ENCODE data around the gene IQCK.

The IQCK gene

GRCh38 chr16:19735074-19735867 lies 17.2 kb downstream of the IQCK start:
- no peak for TF ChIP-seq CTCF (IDR thresholded peaks at IDR 0.05; ENCODE audit: insufficient read depth, low read length, poor library complexity, severe bottlenecking)
- Histone ChIP-seq H3K9me3 (ENCODE audit: insufficient read depth, low read length) (no peaks in the 10 kb centered on the region), H3K9me2 (replicated peaks; ENCODE audit: insufficient read depth, low read length) (no peaks in the 10 kb centered on the region), H3K79me2 (ENCODE audit: insufficient read depth, low read length) (no peaks in the 10 kb centered on the region), H2AFZ (ENCODE audit: low read depth, low read length, severe bottlenecking) (no peak overlapping the region), H3K36me3 (ENCODE audit: low read length) (no peaks in the 10 kb centered on the region), H3K27ac (ENCODE audit: low read depth, low read length) (no peak overlapping the region), H3K9ac (ENCODE audit: low read length) (no peak overlapping the region), H3K27me3 (ENCODE audit: low read length) (no peaks in the 10 kb centered on the region), H3K4me3 (ENCODE audit: insufficient read depth, low read length, poor library complexity, severe bottlenecking) (no peak overlapping the region), H3K4me2 (ENCODE audit: low read depth, low read length, poor library complexity, severe bottlenecking) (no peak overlapping the region), H3F3A (ENCODE audit: insufficient read depth) (no peaks in the 10 kb centered on the region), H4K20me1 (ENCODE audit: low read depth, low read length) (no peaks in the 10 kb centered on the region)

- no peaks in the 10 kb centered on the region for H3K9me3 ChIP-seq (ENCODE audit: insufficient read depth, low read length)
- H3F3A ChIP-seq (ENCODE audit: insufficient read depth), result no peaks in the 10 kb centered on the region
- H3K27ac ChIP-seq (ENCODE audit: low read depth, low read length), result no peak overlapping the region
- no peak overlapping the region for H3K9ac ChIP-seq (ENCODE audit: low read length)
- H3K4me3 ChIP-seq (ENCODE audit: insufficient read depth, low read length, poor library complexity, severe bottlenecking), result no peak overlapping the region
- H2AFZ ChIP-seq (ENCODE audit: low read depth, low read length, severe bottlenecking), result no peak overlapping the region
- H3K4me2 ChIP-seq (ENCODE audit: low read depth, low read length, poor library complexity, severe bottlenecking), result no peak overlapping the region
- no peaks in the 10 kb centered on the region for H3K79me2 ChIP-seq (ENCODE audit: insufficient read depth, low read length)
- no peaks in the 10 kb centered on the region for H3K9me2 ChIP-seq (replicated peaks; ENCODE audit: insufficient read depth, low read length)
- TF ChIP-seq CTCF (IDR thresholded peaks at IDR 0.05; ENCODE audit: insufficient read depth, low read length, poor library complexity, severe bottlenecking), result no peak
- TF ChIP-seq EZH2phosphoT487 (conservative IDR thresholded peaks at IDR 0.05; ENCODE audit: low read length), result no peak
- H4K20me1 ChIP-seq (ENCODE audit: low read depth, low read length), result no peaks in the 10 kb centered on the region
- no peaks in the 10 kb centered on the region for H3K36me3 ChIP-seq (ENCODE audit: low read length)
- H3K27me3 ChIP-seq (ENCODE audit: low read length), result no peaks in the 10 kb centered on the region
Observed at GRCh38 chr16:19737306-19738038, 19.4 kb downstream of the IQCK start.

GRCh38 chr16:19741354-19741753 lies 23.3 kb downstream of the IQCK start:
- Histone ChIP-seq H3K79me2 (ENCODE audit: insufficient read depth, low read length) (no peaks in the 10 kb centered on the region), H4K20me1 (ENCODE audit: low read depth, low read length) (no peaks in the 10 kb centered on the region), H3K27me3 (ENCODE audit: low read length) (no peaks in the 10 kb centered on the region), H3K4me3 (ENCODE audit: insufficient read depth, low read length, poor library complexity, severe bottlenecking) (no peak overlapping the region), H3K9me3 (ENCODE audit: insufficient read depth, low read length) (no peaks in the 10 kb centered on the region), H2AFZ (ENCODE audit: low read depth, low read length, severe bottlenecking) (no peak overlapping the region), H3K36me3 (ENCODE audit: low read length) (no peaks in the 10 kb centered on the region), H3K4me2 (ENCODE audit: low read depth, low read length, poor library complexity, severe bottlenecking) (no peak overlapping the region), H3K27ac (ENCODE audit: low read depth, low read length) (no peak overlapping the region), H3F3A (ENCODE audit: insufficient read depth) (no peaks in the 10 kb centered on the region), H3K9me2 (replicated peaks; ENCODE audit: insufficient read depth, low read length) (no peaks in the 10 kb centered on the region), H3K9ac (ENCODE audit: low read length) (no peak overlapping the region)
- no peak for TF ChIP-seq CTCF (IDR thresholded peaks at IDR 0.05; ENCODE audit: insufficient read depth, low read length, poor library complexity, severe bottlenecking)
- no peak for TF ChIP-seq EZH2phosphoT487 (conservative IDR thresholded peaks at IDR 0.05; ENCODE audit: low read length)

Measured in SU-DHL-6 (cell line).